SU-DHL-6 (cell line): ENCODE results near the gene FAM25A.
"Not testable (repeated sequence)": the region's sequence is repeated elsewhere in the genome, so short reads cannot be mapped to it uniquely, and the experiment has no call there.

Experiments
- H2AFZ ChIP-seq: fragments of 200-600 bp; sonication (generic); 2 replicates; pipeline ENCODE4 v1.6.1; 2014; ENCODE audit warnings: low read depth, mild to moderate bottlenecking, moderate library complexity, mixed read lengths, antibody characterized with exemption, low read length; ENCODE audit not compliant: severe bottlenecking
- H3F3A ChIP-seq: fragments of 200-600 bp; shearing (Covaris generic); 2 replicates; pipeline ENCODE4 v1.6.0; 2016; ENCODE audit warnings: antibody characterized with exemption, mild to moderate bottlenecking; ENCODE audit not compliant: insufficient read depth
- H3K27ac ChIP-seq: fragments of 200-600 bp; sonication (generic); 2 replicates; pipeline ENCODE4 v1.5.1; 2016; ENCODE audit warnings: low read depth, mild to moderate bottlenecking, low read length, moderate library complexity, mixed read lengths
- H3K27me3 ChIP-seq: fragments of 200-600 bp; sonication (generic), shearing (Covaris generic); 2 replicates; pipeline ENCODE4 v1.6.0; 2014; ENCODE audit warnings: mild to moderate bottlenecking, low read length
- H3K36me3 ChIP-seq: fragments of 200-600 bp; sonication (generic); 2 replicates; pipeline ENCODE4 v1.6.1; 2014; ENCODE audit warnings: mild to moderate bottlenecking, low read length, mixed read lengths
- H3K4me2 ChIP-seq: fragments of 300-600, 200-600 bp; shearing (Covaris generic), sonication (generic); 2 replicates; pipeline ENCODE4 v1.6.0; 2014; ENCODE audit warnings: low read length, low read depth, mild to moderate bottlenecking; ENCODE audit not compliant: poor library complexity, severe bottlenecking
- H3K4me3 ChIP-seq: fragments of 200-600 bp; sonication (generic); 2 replicates; pipeline ENCODE4 v1.5.1; 2014; ENCODE audit warnings: antibody characterized with exemption, low read length, mild to moderate bottlenecking, mixed read lengths; ENCODE audit not compliant: insufficient read depth, poor library complexity, severe bottlenecking
- H3K79me2 ChIP-seq: fragments of 200-600 bp; sonication (generic); 2 replicates; pipeline ENCODE4 v1.6.1; 2014; ENCODE audit warnings: mild to moderate bottlenecking, low read length, moderate library complexity; ENCODE audit not compliant: insufficient read depth
- H3K9ac ChIP-seq: fragments of 200-600 bp; sonication (generic); 2 replicates; pipeline ENCODE4 v1.7.0; 2014; ENCODE audit warnings: mild to moderate bottlenecking, low read length
- H3K9me2 ChIP-seq: fragments of 200-600 bp; sonication (generic); replicated peaks from 2 replicates; pipeline ENCODE4 v1.6.1; 2014; ENCODE audit warnings: low read length; ENCODE audit not compliant: insufficient read depth
- H3K9me3 ChIP-seq: fragments of 200-600 bp; sonication (generic); 2 replicates; pipeline ENCODE4 v1.6.1; 2014; ENCODE audit warnings: low read length, mixed read lengths; ENCODE audit not compliant: insufficient read depth
- H4K20me1 ChIP-seq: fragments of 200-600 bp; sonication (generic); 2 replicates; pipeline ENCODE4 v1.6.1; 2014; ENCODE audit warnings: low read depth, mild to moderate bottlenecking, antibody characterized with exemption, low read length, moderate library complexity, mixed read lengths
- EZH2phosphoT487 ChIP-seq: fragments of 200-600 bp; sonication (generic), shearing (Covaris generic); conservative IDR thresholded peaks from 2 replicates; pipeline ENCODE4 v1.6.1; 2018; ENCODE audit warnings: mild to moderate bottlenecking, antibody characterized with exemption, low read length, moderate library complexity, mixed read lengths
- TF ChIP-seq, protein P1 (sequence below): fragments of 200-600 bp; sonication (generic); IDR thresholded peaks from one replicate; pipeline ENCODE4 v1.5.1; 2017; ENCODE audit warnings: antibody characterized with exemption, mild to moderate bottlenecking, low read length, moderate library complexity; ENCODE audit not compliant: insufficient read depth, poor library complexity, severe bottlenecking

FAM25A gene

DNA sequence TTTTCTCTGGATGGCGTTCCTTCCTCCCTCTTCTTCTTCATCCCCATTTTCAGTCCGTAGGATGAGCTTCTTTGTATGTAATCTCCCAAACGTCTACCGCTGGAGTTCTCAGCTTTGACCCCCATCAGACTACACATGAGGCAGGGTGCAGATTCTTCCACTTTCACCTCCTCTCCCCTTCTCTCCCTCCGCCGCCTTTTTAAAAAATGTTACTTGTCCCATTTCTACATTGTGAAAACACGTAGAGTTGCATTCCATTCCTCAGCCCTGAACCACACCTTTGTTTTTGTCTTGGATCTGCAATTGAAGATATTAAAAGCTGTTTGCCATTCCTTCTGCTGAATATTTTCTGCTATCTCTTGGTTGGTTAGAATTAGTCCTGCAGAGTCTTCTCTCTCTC lies 45.6 kb upstream of the FAM25A start:
- Histone ChIP-seq H3F3A (no peaks in the 10 kb centered on the region), H3K36me3 (no peaks in the 10 kb centered on the region), H4K20me1 (no peaks in the 10 kb centered on the region), H3K9ac (no peak overlapping the region), H3K4me3 (no peak overlapping the region), H3K9me2 (no peaks in the 10 kb centered on the region), H3K4me2 (no peak overlapping the region), H3K27ac (no peak overlapping the region), H2AFZ (no peak overlapping the region), H3K79me2 (no peaks in the 10 kb centered on the region), H3K9me3 (no peaks in the 10 kb centered on the region), H3K27me3 (no peaks in the 10 kb centered on the region)
- TF ChIP-seq, protein P1, sequence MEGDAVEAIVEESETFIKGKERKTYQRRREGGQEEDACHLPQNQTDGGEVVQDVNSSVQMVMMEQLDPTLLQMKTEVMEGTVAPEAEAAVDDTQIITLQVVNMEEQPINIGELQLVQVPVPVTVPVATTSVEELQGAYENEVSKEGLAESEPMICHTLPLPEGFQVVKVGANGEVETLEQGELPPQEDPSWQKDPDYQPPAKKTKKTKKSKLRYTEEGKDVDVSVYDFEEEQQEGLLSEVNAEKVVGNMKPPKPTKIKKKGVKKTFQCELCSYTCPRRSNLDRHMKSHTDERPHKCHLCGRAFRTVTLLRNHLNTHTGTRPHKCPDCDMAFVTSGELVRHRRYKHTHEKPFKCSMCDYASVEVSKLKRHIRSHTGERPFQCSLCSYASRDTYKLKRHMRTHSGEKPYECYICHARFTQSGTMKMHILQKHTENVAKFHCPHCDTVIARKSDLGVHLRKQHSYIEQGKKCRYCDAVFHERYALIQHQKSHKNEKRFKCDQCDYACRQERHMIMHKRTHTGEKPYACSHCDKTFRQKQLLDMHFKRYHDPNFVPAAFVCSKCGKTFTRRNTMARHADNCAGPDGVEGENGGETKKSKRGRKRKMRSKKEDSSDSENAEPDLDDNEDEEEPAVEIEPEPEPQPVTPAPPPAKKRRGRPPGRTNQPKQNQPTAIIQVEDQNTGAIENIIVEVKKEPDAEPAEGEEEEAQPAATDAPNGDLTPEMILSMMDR: no peak
- TF ChIP-seq EZH2phosphoT487: no peak

DNA sequence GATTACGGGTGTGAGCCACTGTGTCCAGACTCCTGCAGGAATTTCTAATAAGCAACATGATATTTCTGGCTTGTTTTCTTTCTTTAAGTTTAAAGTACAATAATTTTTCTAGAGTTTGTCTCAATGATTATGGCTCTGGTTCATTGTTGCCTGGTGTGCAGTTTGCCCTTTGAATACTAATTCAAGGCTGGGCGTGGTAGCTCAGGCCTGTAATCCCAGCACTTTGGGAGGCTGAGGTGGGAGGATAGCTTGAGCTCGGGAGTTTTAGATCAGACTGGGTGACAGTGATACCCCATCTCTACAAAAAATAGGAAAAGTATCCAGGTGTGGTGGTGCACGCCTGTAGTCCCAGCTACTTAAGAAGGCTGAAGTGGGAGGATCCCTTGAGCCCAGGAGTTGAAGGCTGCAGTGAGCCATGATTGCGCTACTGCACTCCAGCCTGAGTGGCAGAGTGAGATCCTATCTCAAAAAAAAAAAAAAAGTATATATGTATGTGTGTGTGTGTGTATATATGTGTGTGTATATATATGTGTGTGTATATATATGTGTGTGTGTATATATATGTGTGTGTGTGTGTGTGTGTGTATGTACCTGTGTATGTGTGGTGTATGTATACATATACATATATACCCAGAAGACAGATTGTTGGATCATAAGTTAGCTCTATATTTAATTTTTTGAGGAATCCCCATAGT lies 43.6 kb upstream of the FAM25A start:
- H3K79me2 ChIP-seq: no peaks in the 10 kb centered on the region
- no peaks in the 10 kb centered on the region for H3K9me3 ChIP-seq
- no peak overlapping the region for H3K4me2 ChIP-seq
- H3K9ac ChIP-seq: no peak overlapping the region
- H4K20me1 ChIP-seq: no peaks in the 10 kb centered on the region
- H3K36me3 ChIP-seq: no peaks in the 10 kb centered on the region
- H3F3A ChIP-seq: no peaks in the 10 kb centered on the region
- no peak overlapping the region for H3K27ac ChIP-seq
- H3K27me3 ChIP-seq: no peaks in the 10 kb centered on the region
- no peaks in the 10 kb centered on the region for H3K9me2 ChIP-seq
- TF ChIP-seq, protein P1: no peak
- no peak for TF ChIP-seq EZH2phosphoT487
- no peak overlapping the region for H3K4me3 ChIP-seq
- no peak overlapping the region for H2AFZ ChIP-seq

DNA sequence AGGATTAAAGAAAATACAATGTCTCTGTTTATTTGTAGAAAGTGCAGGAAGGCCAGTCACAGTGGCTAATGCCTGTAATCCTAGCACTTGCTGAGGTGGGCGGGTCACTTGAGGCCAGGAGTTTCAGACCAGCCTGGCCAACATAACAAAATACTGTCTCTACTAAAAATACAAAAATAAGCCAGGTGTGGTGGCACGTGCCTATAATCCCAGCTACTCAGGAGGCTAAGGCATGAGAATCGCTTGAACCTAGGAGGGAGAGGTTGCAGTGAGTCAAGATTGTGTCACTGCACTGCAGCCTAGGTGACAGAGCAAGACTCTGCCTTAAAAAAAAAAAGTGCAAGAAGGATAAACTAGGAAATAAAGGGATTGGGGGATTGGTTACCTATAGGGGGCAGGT lies 41.6 kb upstream of the FAM25A start:
- H3K4me3 ChIP-seq, H4K20me1 ChIP-seq, H3F3A ChIP-seq, H3K9ac ChIP-seq, H3K27ac ChIP-seq, H3K9me2 ChIP-seq, H2AFZ ChIP-seq, H3K27me3 ChIP-seq, H3K79me2 ChIP-seq, H3K4me2 ChIP-seq, H3K36me3 ChIP-seq, H3K9me3 ChIP-seq: not testable (repeated sequence)

DNA sequence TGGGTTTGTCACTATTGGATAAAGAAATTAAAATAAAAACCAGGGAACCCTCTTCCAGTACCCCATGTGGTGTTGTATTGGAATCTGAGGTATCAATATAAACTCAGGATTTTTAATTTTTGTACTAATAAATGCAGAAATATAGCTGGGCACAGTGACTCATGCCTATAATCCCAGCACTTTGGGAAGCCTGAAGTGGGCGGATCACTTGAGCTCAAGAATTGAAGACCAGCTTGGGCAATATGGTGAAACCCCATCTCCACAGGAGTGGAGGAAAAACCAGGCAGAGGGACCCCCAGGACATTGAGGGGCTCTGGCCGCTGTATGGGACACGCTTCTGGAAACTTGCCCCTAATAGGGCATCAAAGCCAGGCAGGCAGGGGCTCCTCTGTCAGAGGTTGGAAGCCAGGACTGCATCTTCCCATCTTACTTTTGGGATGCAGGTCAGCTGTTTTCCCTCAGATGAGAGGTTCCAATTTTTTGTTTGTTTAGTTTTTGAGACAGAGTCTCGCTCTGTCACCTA lies 40.7 kb upstream of the FAM25A start:
- H3K36me3 ChIP-seq: no peaks in the 10 kb centered on the region
- no peak overlapping the region for H3K4me2 ChIP-seq
- no peak overlapping the region for H2AFZ ChIP-seq
- H3K27me3 ChIP-seq: no peaks in the 10 kb centered on the region
- no peak for TF ChIP-seq EZH2phosphoT487
- TF ChIP-seq, protein P1: no peak
- H3K27ac ChIP-seq: no peak overlapping the region
- no peaks in the 10 kb centered on the region for H3F3A ChIP-seq
- no peak overlapping the region for H3K4me3 ChIP-seq
- no peaks in the 10 kb centered on the region for H3K9me2 ChIP-seq
- H3K79me2 ChIP-seq: no peaks in the 10 kb centered on the region
- H3K9ac ChIP-seq: no peak overlapping the region
- H3K9me3 ChIP-seq: no peaks in the 10 kb centered on the region
- H4K20me1 ChIP-seq: no peaks in the 10 kb centered on the region
